Trophoblast cell (in vitro differentiated cells and primary cell): ENCODE data around the gene TAF5.

Source experiments
- DNase-seq, 2 donors: peaks; one replicate each; pipeline ENCODE4 v3.0.0-alpha.2; 2016
- H2AFZ ChIP-seq: 2 replicates; pipeline ENCODE4 v1.6.1; 2013; ENCODE audit warnings: low read length, moderate library complexity, mild to moderate bottlenecking; ENCODE audit not compliant: insufficient read depth, poor library complexity
- H2AK5ac ChIP-seq: 2 replicates; pipeline ENCODE4 v1.6.1; 2013; ENCODE audit warnings: mild to moderate bottlenecking, low read length
- H2BK120ac ChIP-seq: 2 replicates; pipeline ENCODE4 v1.6.1; 2013; ENCODE audit warnings: low read length, mild to moderate bottlenecking, moderate library complexity; ENCODE audit not compliant: insufficient read depth, poor library complexity
- H2BK12ac ChIP-seq: 2 replicates; pipeline ENCODE4 v1.6.1; 2013; ENCODE audit warnings: mild to moderate bottlenecking, low read length, moderate library complexity
- H2BK5ac ChIP-seq: 2 replicates; pipeline ENCODE4 v1.6.1; 2013; ENCODE audit warnings: low read length, low read depth, moderate library complexity, mild to moderate bottlenecking; ENCODE audit not compliant: poor library complexity
- H3K14ac ChIP-seq: 2 replicates; pipeline ENCODE4 v1.6.1; 2013; ENCODE audit warnings: mild to moderate bottlenecking, low read length
- H3K18ac ChIP-seq: 2 replicates; pipeline ENCODE4 v1.6.1; 2013; ENCODE audit warnings: mild to moderate bottlenecking, low read length
- H3K23ac ChIP-seq: 2 replicates; pipeline ENCODE4 v1.6.1; 2013; ENCODE audit warnings: low read length
- H3K27ac ChIP-seq: 2 replicates; pipeline ENCODE4 v1.5.1; 2013; ENCODE audit warnings: low read depth, mild to moderate bottlenecking, inconsistent platforms, low read length, moderate library complexity
- H3K27me3 ChIP-seq: 2 replicates; pipeline ENCODE4 v1.6.1; 2013; ENCODE audit warnings: inconsistent platforms, mild to moderate bottlenecking, low read length, moderate library complexity; ENCODE audit not compliant: insufficient read depth
- H3K36me3 ChIP-seq, 2 experiments: 1 replicate in 1 of 2; 2 replicates in 1 of 2; pipeline ENCODE4 v1.6.1; 2013; ENCODE audit warnings: low read length in 2 of 2, mild to moderate bottlenecking in 2 of 2, moderate library complexity in 1 of 2; ENCODE audit not compliant: insufficient read depth in 2 of 2, control insufficient read depth in 1 of 2
- H3K4ac ChIP-seq: 2 replicates; pipeline ENCODE4 v1.6.1; 2013; ENCODE audit warnings: low read depth, mild to moderate bottlenecking, low read length, moderate library complexity
- H3K4me1 ChIP-seq, 2 experiments: 1 replicate in 1 of 2; 2 replicates in 1 of 2; pipeline ENCODE4 v1.6.1; 2013; ENCODE audit warnings: low read length in 2 of 2, mild to moderate bottlenecking in 2 of 2, moderate library complexity in 1 of 2; ENCODE audit not compliant: insufficient read depth in 2 of 2, control insufficient read depth in 1 of 2
- H3K4me2 ChIP-seq: 2 replicates; pipeline ENCODE4 v1.6.1; 2013; ENCODE audit warnings: inconsistent platforms, mild to moderate bottlenecking, low read length, moderate library complexity
- H3K4me3 ChIP-seq: 2 replicates; pipeline ENCODE4 v1.5.1; 2013; ENCODE audit warnings: mild to moderate bottlenecking, low read depth, low read length, inconsistent platforms
- H3K79me1 ChIP-seq: one replicate; pipeline ENCODE4 v1.6.1; 2013; ENCODE audit warnings: low read length
- H3K79me2 ChIP-seq: 2 replicates; pipeline ENCODE4 v1.6.1; 2013; ENCODE audit warnings: low read length, mild to moderate bottlenecking; ENCODE audit not compliant: control insufficient read depth, insufficient read depth, poor library complexity
- H3K9ac ChIP-seq: 2 replicates; pipeline ENCODE4 v1.6.1; 2013; ENCODE audit warnings: mild to moderate bottlenecking, low read length
- H3K9me3 ChIP-seq: 2 replicates; pipeline ENCODE4 v1.6.1; 2013; ENCODE audit warnings: low read depth, mild to moderate bottlenecking, control low read depth, inconsistent platforms, low read length; ENCODE audit not compliant: insufficient read depth
- H4K12ac ChIP-seq: 2 replicates; pipeline ENCODE4 v1.6.1; 2013; ENCODE audit warnings: low read depth, mild to moderate bottlenecking, low read length, moderate library complexity
- H4K8ac ChIP-seq: 2 replicates; pipeline ENCODE4 v1.6.1; 2013; ENCODE audit warnings: low read depth, mild to moderate bottlenecking, low read length, moderate library complexity
- H4K91ac ChIP-seq: one replicate; pipeline ENCODE4 v1.6.1; 2013; ENCODE audit warnings: low read depth, mild to moderate bottlenecking, low read length, moderate library complexity
- WGBS: extraction: QIAGEN DNeasy Blood & Tissue Kit; methylation state at CpG from one replicate; pipeline ENCODE4 v1.1.7; 2013; ENCODE audit warnings: missing lambda C conversion rate; ENCODE audit not compliant: insufficient read length, insufficient coverage; ENCODE audit errors: extremely low coverage; 5-methylcytosine and 5-hydroxymethylcytosine counted together

Gene TAF5

DNA sequence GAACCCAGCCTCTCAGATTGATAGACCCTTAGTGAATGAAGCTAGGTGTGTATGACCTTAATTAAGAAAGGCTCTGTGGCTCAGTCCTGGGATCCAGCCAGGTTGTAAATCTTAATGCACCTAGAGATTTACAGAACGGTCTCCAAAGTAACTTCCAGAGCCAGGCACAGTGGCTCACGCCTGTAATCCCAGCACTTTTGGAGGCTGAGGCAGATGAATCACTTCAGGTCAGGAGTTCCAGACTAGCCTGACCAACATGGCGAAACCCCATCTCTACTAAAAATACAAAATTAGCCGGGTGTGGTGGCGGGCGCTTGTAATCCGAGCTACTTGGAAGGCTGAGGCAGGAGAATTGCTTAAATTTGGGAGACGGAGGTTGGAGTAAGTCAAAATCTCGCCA, 60.1 kb downstream of the TAF5 start:
- Histone ChIP-seq H3K4me3 (no peak overlapping the region), H3K23ac (no peak overlapping the region), H3K9me3 (no peaks in the 10 kb centered on the region), H2BK120ac (no peak overlapping the region), H4K91ac (no peak overlapping the region), H3K9ac (no peak overlapping the region), H2BK5ac (no peak overlapping the region), H3K79me2 (no peaks in the 10 kb centered on the region), H2BK12ac (no peak overlapping the region), H3K36me3 (peaks cover 23 to 55% of the 10 kb centered on the region in 2 experiments), H3K4me1 (no peaks in the 10 kb centered on the region), H4K12ac (no peak overlapping the region), H3K18ac (no peak overlapping the region), H3K79me1 (no peaks in the 10 kb centered on the region), H3K14ac (no peak overlapping the region), H3K27me3 (no peaks in the 10 kb centered on the region), H2AK5ac (no peak overlapping the region), H4K8ac (no peak overlapping the region), H3K27ac (no peak overlapping the region), H3K4ac (no peak overlapping the region), H2AFZ (no peak overlapping the region), H3K4me2 (no peak overlapping the region)
- WGBS: 87% methylated on average over 1 of the region's 9 CpGs
- no peak for DNase-seq

DNA sequence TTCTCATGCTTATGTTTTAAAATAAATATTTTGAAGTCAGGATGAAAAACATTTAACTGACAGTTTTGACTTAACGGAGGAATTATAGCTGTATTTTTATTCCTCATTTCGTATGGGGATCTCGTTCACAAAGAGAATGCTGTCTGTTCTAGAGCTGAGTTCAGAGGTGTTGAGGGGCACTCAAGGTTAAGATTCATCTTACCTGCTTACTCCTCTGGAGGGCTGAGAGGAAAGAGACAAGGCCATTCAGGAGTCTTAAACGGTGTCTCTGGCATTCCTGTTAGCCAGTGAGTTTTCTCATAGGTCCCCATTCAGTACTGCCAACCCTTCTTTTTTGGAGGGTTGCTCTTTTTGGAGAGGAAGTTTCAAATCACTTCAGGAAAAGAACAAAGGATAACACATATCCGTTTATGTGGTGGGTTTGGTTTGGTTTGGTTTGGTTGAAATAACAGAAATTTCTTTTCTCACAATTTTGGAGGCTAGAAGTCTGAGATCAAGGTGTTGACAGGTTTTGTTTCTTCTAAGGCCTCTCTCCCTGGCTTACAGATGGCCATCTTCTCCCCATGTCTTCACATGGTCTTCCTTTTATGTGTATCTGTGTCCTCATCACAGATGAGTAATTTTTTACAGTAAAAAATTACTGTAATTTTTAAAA, 61.3 kb downstream of the TAF5 start:
- H2BK12ac ChIP-seq: no peak overlapping the region
- no peak overlapping the region for H2AK5ac ChIP-seq
- H3K23ac ChIP-seq: no peak overlapping the region
- no peaks in the 10 kb centered on the region for H3K27me3 ChIP-seq
- no peak overlapping the region for H3K4me2 ChIP-seq
- no peak overlapping the region for H2AFZ ChIP-seq
- H3K4ac ChIP-seq: no peak overlapping the region
- no peak overlapping the region for H3K18ac ChIP-seq
- no peak overlapping the region for H2BK5ac ChIP-seq
- H3K14ac ChIP-seq: no peak overlapping the region
- DNase-seq: no peak
- H3K36me3 ChIP-seq: peaks cover 23 to 54% of the 10 kb centered on the region in 2 experiments
- no peak overlapping the region for H4K8ac ChIP-seq
- no peaks in the 10 kb centered on the region for H3K79me1 ChIP-seq
- H3K9me3 ChIP-seq: no peaks in the 10 kb centered on the region
- no peak overlapping the region for H3K4me3 ChIP-seq
- no peaks in the 10 kb centered on the region for H3K79me2 ChIP-seq
- no peak overlapping the region for H3K27ac ChIP-seq
- WGBS: no CpG with 5 or more reads among the region's 5 CpGs
- H2BK120ac ChIP-seq: no peak overlapping the region
- H4K91ac ChIP-seq: no peak overlapping the region
- H4K12ac ChIP-seq: no peak overlapping the region
- H3K9ac ChIP-seq: no peak overlapping the region
- H3K4me1 ChIP-seq: no peaks in the 10 kb centered on the region

DNA sequence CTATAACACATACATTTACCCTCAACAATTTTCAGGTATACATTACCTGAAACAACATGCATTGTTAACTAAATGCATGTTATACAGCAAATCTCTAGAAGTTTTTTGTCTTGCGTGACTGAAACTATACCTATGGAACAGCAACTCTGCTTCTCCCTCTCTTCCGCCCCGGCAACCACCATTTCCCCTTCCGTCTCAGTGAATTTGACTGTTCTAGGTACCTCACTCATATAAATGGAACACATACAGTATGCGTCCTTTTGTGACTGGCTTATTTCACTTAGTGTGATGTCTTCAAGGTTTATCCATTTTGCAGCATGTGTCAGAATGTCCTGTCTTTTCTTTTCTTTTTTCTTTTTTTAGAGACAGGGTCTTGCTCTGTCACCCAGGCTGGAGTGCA, 61.9 kb downstream of the TAF5 start:
- no CpG with 5 or more reads among the region's 5 CpGs for WGBS
- H3K4me2 ChIP-seq: no peak overlapping the region

DNA sequence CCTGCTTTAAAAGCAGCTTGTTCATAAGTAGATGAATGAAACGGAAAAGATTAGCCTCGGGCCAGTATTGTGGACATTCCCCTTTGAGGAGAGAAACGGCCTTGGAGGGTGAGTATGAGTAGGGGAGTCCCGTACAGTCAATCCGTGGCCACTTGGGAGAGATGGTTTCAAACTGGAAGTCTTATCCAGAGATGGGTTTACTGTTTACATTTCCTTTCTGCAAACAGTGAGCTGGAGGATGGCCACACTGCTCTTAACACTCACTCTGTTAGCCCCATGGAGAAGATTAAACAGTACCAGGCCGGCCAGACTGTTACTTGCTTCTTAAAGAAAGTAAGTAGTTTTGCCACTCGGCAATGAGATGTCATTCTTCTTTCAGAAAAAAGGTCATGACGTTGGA, 64.1 kb downstream of the TAF5 start:
- Histone ChIP-seq H3K4me1 (no peaks in the 10 kb centered on the region), H3K4me2 (no peak overlapping the region), H3K9ac (no peak overlapping the region), H3K36me3 (peaks cover 31 to 59% of the 10 kb centered on the region in 2 experiments), H3K9me3 (no peaks in the 10 kb centered on the region), H3K27me3 (no peaks in the 10 kb centered on the region), H2BK12ac (no peak overlapping the region), H3K23ac (no peak overlapping the region), H2BK5ac (no peak overlapping the region), H3K4ac (no peak overlapping the region), H3K79me1 (no peaks in the 10 kb centered on the region), H3K4me3 (no peak overlapping the region), H2BK120ac (no peak overlapping the region), H4K12ac (no peak overlapping the region), H3K79me2 (no peaks in the 10 kb centered on the region), H3K14ac (no peak overlapping the region), H2AFZ (no peak overlapping the region), H4K8ac (no peak overlapping the region), H4K91ac (no peak overlapping the region), H3K27ac (no peak overlapping the region), H3K18ac (no peak overlapping the region), H2AK5ac (no peak overlapping the region)
- WGBS: no CpG with 5 or more reads among the region's 8 CpGs
- no peak for DNase-seq

More for the DNA sequence above, 61.9 kb downstream of the TAF5 start:
- Histone ChIP-seq H3K79me2 (no peaks in the 10 kb centered on the region), H3K18ac (no peak overlapping the region), H3K9ac (no peak overlapping the region), H3K27me3 (no peaks in the 10 kb centered on the region), H3K4me1 (no peaks in the 10 kb centered on the region), H3K14ac (no peak overlapping the region), H3K36me3 (peaks cover 27 to 56% of the 10 kb centered on the region in 2 experiments), H2BK12ac (no peak overlapping the region), H4K8ac (no peak overlapping the region), H4K12ac (no peak overlapping the region), H2AFZ (no peak overlapping the region), H2AK5ac (no peak overlapping the region), H2BK5ac (no peak overlapping the region), H3K79me1 (no peaks in the 10 kb centered on the region), H4K91ac (no peak overlapping the region), H3K23ac (no peak overlapping the region), H3K9me3 (no peaks in the 10 kb centered on the region), H3K4me3 (no peak overlapping the region), H3K27ac (no peak overlapping the region), H2BK120ac (no peak overlapping the region), H3K4ac (no peak overlapping the region)
- no peak for DNase-seq
